ENCODE results near the gene CMYA5.

CMYA5 gene

GRCh38 chr5:79746642-79747569, 57.3 kb downstream of the CMYA5 start:
- no peak for DNase-seq (ENCODE audit: low read depth)
- no peak for TF ChIP-seq CTCF (conservative IDR thresholded peaks at IDR 0.05; ENCODE audit: low read depth, low read length)
- H3K4me3 ChIP-seq (ENCODE audit: low read length): no peak overlapping the region

- no peak for TF ChIP-seq CTCF (conservative IDR thresholded peaks at IDR 0.05; ENCODE audit: low read depth, low read length)
These were observed 61.2 kb downstream of the CMYA5 start for GRCh38 chr5:79750611-79751510.

DNA sequence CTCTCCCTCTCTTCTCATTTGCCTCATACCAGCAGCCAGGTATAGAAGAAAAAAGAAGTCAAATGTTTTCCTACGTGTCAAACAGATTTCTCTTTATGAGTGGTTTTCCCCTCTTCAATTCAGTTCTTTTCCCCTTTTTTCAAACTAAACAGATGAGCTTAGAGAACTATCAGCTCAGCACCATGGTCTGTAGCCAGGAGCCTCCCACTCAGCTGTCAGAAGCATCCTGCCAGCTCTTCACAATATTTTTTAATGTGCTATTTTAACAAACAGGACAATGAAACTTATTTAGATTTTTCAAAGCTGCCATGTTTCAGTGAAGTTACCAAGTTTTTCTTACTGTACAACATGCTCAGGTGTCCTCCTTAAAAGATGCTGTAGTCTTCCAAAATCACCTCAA, 63.5 kb downstream of the CMYA5 start:
- DNase-seq (ENCODE audit: low read depth): no peak

More at GRCh38 chr5:79750611-79751510, 61.2 kb downstream of the CMYA5 start:
- H3K4me3 ChIP-seq (ENCODE audit: low read length): no peak overlapping the region
- no peak for DNase-seq (ENCODE audit: low read depth)

DNA sequence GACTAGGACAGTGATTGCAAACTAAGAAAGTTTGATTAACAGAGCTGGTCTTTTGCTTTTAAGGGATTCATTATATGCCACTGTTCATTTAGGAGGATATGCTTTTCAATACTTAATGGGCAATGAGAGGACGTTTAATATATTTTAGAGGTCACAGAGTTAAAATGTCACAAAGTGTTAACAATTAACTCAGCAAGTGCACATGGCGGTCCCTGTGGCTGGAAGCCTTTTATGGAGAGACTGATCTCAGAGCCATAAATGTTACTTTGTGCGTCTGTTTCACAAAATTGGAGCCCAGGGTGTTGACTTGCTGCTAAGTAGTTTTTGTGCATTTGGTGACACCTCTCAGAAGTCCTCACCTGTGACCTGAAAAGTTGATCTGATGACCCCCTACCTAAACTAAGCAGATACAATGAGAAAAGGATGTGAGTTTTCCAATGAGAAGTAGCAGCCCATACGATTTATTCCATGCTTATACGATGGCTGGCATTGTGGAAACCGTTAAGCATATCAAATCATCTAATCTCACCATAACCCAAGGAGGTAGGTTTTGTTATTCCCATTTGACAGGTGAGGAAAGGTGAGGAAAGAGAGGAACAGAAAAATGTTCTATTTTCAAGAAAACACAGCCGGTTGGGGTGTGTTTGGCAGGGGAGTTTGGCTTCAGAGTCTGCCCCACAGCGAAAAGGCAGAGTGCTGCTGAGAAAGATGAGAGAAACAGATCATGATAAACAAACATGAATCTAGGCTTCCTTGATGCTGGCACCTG, 64.4 kb downstream of the CMYA5 start:
- no peak for DNase-seq (ENCODE audit: low read depth)
- no peak overlapping the region for H3K4me3 ChIP-seq (ENCODE audit: low read length)
- TF ChIP-seq CTCF (conservative IDR thresholded peaks at IDR 0.05; ENCODE audit: low read depth, low read length): no peak

More for the DNA sequence above, 63.5 kb downstream of the CMYA5 start:
- no peak overlapping the region for H3K4me3 ChIP-seq (ENCODE audit: low read length)
- TF ChIP-seq CTCF (conservative IDR thresholded peaks at IDR 0.05; ENCODE audit: low read depth, low read length): no peak

- no peak overlapping the region for H3K4me3 ChIP-seq (ENCODE audit: low read length)
- no peak for DNase-seq (ENCODE audit: low read depth)
- no peak for TF ChIP-seq CTCF (conservative IDR thresholded peaks at IDR 0.05; ENCODE audit: low read depth, low read length)
These were observed 65.4 kb downstream of the CMYA5 start for GRCh38 chr5:79754865-79755555.

GRCh38 chr5:79756076-79756475, 66.4 kb downstream of the CMYA5 start:
- H3K4me3 ChIP-seq (ENCODE audit: low read length): no peak overlapping the region
- DNase-seq (ENCODE audit: low read depth): no peak
- TF ChIP-seq CTCF (conservative IDR thresholded peaks at IDR 0.05; ENCODE audit: low read depth, low read length): no peak

Data from retinal pigment epithelial cell (primary cell).